Neuron (in vitro differentiated cells): ENCODE measurements around the gene GRB2.

Source experiments
- H2AFZ ChIP-seq: one replicate; pipeline ENCODE4 v1.6.1; 2013; ENCODE audit warnings: low read depth, mild to moderate bottlenecking, inconsistent platforms, low read length, moderate library complexity
- H3K27me3 ChIP-seq: one replicate; pipeline ENCODE4 v1.6.1; 2013; ENCODE audit warnings: low read length; ENCODE audit not compliant: insufficient read depth
- H3K36me3 ChIP-seq: one replicate; pipeline ENCODE4 v1.6.1; 2013; ENCODE audit warnings: low read length; ENCODE audit not compliant: insufficient read depth
- H3K4me1 ChIP-seq: one replicate; pipeline ENCODE4 v1.6.1; 2013; ENCODE audit warnings: low read length; ENCODE audit not compliant: insufficient read depth
- H3K4me3 ChIP-seq: 2 replicates; pipeline ENCODE4 v1.5.1; 2013; ENCODE audit warnings: mild to moderate bottlenecking, low read length, moderate library complexity
- H3K9me3 ChIP-seq: one replicate; pipeline ENCODE4 v1.6.1; 2013; ENCODE audit warnings: low read length

Gene GRB2

GRCh38 chr17:75331671-75332070 is 73.8 kb downstream of the GRB2 start:
- H2AFZ ChIP-seq = no peak overlapping the region
- no peaks in the 10 kb centered on the region for H3K9me3 ChIP-seq
- no peak overlapping the region for H3K4me3 ChIP-seq
- H3K27me3 ChIP-seq = no peaks in the 10 kb centered on the region
- peaks cover 16% of the 10 kb centered on the region for H3K4me1 ChIP-seq
- H3K36me3 ChIP-seq = peaks cover 13% of the 10 kb centered on the region

GRCh38 chr17:75327757-75328156 is 77.7 kb downstream of the GRB2 start:
- H3K36me3 ChIP-seq = peaks cover 20% of the 10 kb centered on the region
- no peaks in the 10 kb centered on the region for H3K4me1 ChIP-seq
- H2AFZ ChIP-seq = no peak overlapping the region
- no peaks in the 10 kb centered on the region for H3K27me3 ChIP-seq
- no peak overlapping the region for H3K4me3 ChIP-seq
- H3K9me3 ChIP-seq = no peaks in the 10 kb centered on the region

GRCh38 chr17:75326226-75326848 is 79.1 kb downstream of the GRB2 start:
- Histone ChIP-seq H2AFZ (no peak overlapping the region), H3K4me1 (no peaks in the 10 kb centered on the region), H3K27me3 (no peaks in the 10 kb centered on the region), H3K4me3 (no peak overlapping the region), H3K9me3 (no peaks in the 10 kb centered on the region), H3K36me3 (peaks cover 18% of the 10 kb centered on the region)

GRCh38 chr17:75325827-75326225 is 79.7 kb downstream of the GRB2 start:
- Histone ChIP-seq H3K4me3 (no peak overlapping the region), H3K27me3 (no peaks in the 10 kb centered on the region), H3K9me3 (no peaks in the 10 kb centered on the region), H3K36me3 (peaks cover 21% of the 10 kb centered on the region), H3K4me1 (no peaks in the 10 kb centered on the region), H2AFZ (no peak overlapping the region)

- H2AFZ ChIP-seq = no peak overlapping the region
- H3K36me3 ChIP-seq = peaks cover 24% of the 10 kb centered on the region
- no peaks in the 10 kb centered on the region for H3K27me3 ChIP-seq
- H3K4me1 ChIP-seq = no peaks in the 10 kb centered on the region
- no peaks in the 10 kb centered on the region for H3K9me3 ChIP-seq
- H3K4me3 ChIP-seq = no peak overlapping the region
Observed at GRCh38 chr17:75325348-75325747, 80.1 kb downstream of the GRB2 start.

- Histone ChIP-seq H3K4me1 (no peaks in the 10 kb centered on the region), H3K36me3 (peaks cover 30% of the 10 kb centered on the region), H3K27me3 (no peaks in the 10 kb centered on the region), H2AFZ (no peak overlapping the region), H3K4me3 (no peak overlapping the region), H3K9me3 (no peaks in the 10 kb centered on the region)
Observed at GRCh38 chr17:75321506-75321905, 84.0 kb downstream of the GRB2 start.

GRCh38 chr17:75319904-75320691 is 85.4 kb downstream of the GRB2 start:
- Histone ChIP-seq H3K4me3 (no peak overlapping the region), H3K27me3 (no peaks in the 10 kb centered on the region), H2AFZ (no peak overlapping the region), H3K9me3 (no peaks in the 10 kb centered on the region), H3K36me3 (peaks cover 25% of the 10 kb centered on the region), H3K4me1 (no peaks in the 10 kb centered on the region)

- peaks cover 25% of the 10 kb centered on the region for H3K36me3 ChIP-seq
- H3K4me1 ChIP-seq = no peaks in the 10 kb centered on the region
- no peaks in the 10 kb centered on the region for H3K9me3 ChIP-seq
- H2AFZ ChIP-seq = no peak overlapping the region
- no peak overlapping the region for H3K4me3 ChIP-seq
- H3K27me3 ChIP-seq = no peaks in the 10 kb centered on the region
Observed at GRCh38 chr17:75318615-75319222, 86.8 kb downstream of the GRB2 start.

GRCh38 chr17:75318211-75318610 is 87.3 kb downstream of the GRB2 start:
- H3K27me3 ChIP-seq = no peaks in the 10 kb centered on the region
- H3K9me3 ChIP-seq = no peaks in the 10 kb centered on the region

GRCh38 chr17:75317671-75318070 is 87.8 kb downstream of the GRB2 start:
- no peaks in the 10 kb centered on the region for H3K4me1 ChIP-seq
- H2AFZ ChIP-seq = no peak overlapping the region
- H3K9me3 ChIP-seq = no peaks in the 10 kb centered on the region
- H3K36me3 ChIP-seq = peaks cover 25% of the 10 kb centered on the region
- no peaks in the 10 kb centered on the region for H3K27me3 ChIP-seq
- H3K4me3 ChIP-seq = no peak overlapping the region

More at GRCh38 chr17:75318211-75318610, 87.3 kb downstream of the GRB2 start:
- Histone ChIP-seq H3K36me3 (peaks cover 25% of the 10 kb centered on the region), H3K4me3 (no peak overlapping the region), H2AFZ (no peak overlapping the region), H3K4me1 (no peaks in the 10 kb centered on the region)

GRCh38 chr17:75316253-75316652 is 89.2 kb downstream of the GRB2 start:
- Histone ChIP-seq H3K27me3 (no peaks in the 10 kb centered on the region), H3K4me3 (no peak overlapping the region), H3K9me3 (no peaks in the 10 kb centered on the region), H2AFZ (no peak overlapping the region), H3K36me3 (peaks cover 19% of the 10 kb centered on the region), H3K4me1 (no peaks in the 10 kb centered on the region)

GRCh38 chr17:75315541-75316243 is 89.8 kb downstream of the GRB2 start:
- Histone ChIP-seq H2AFZ (no peak overlapping the region), H3K4me3 (no peak overlapping the region), H3K36me3 (peaks cover 15% of the 10 kb centered on the region), H3K4me1 (no peaks in the 10 kb centered on the region), H3K9me3 (no peaks in the 10 kb centered on the region), H3K27me3 (no peaks in the 10 kb centered on the region)
